Muscle layer of colon (tissue), 2 donors: Measurements from ENCODE around the gene FANCM.

Experiments
- H3K27ac ChIP-seq: one replicate; pipeline ENCODE4 v1.7.0; 2013; ENCODE audit warnings: low read depth, mild to moderate bottlenecking, low read length, moderate library complexity
- H3K27me3 ChIP-seq, 2 donors: one replicate each; pipeline ENCODE4 v1.7.0; 2013; ENCODE audit warnings: low read length in 2 of 2, mild to moderate bottlenecking in 2 of 2; ENCODE audit not compliant: insufficient read depth in 2 of 2, control insufficient read depth in 1 of 2
- H3K36me3 ChIP-seq: one replicate; pipeline ENCODE4 v1.7.0; 2013; ENCODE audit warnings: mild to moderate bottlenecking, low read length; ENCODE audit not compliant: insufficient read depth
- H3K4me1 ChIP-seq: one replicate; pipeline ENCODE4 v1.7.0; 2013; ENCODE audit warnings: mild to moderate bottlenecking, low read length; ENCODE audit not compliant: insufficient read depth
- H3K4me3 ChIP-seq, 2 donors: one replicate each; pipeline ENCODE4 v1.7.0; 2013; ENCODE audit warnings: low read length in 2 of 2, low read depth in 1 of 2, mild to moderate bottlenecking in 1 of 2, moderate library complexity in 1 of 2
- H3K9ac ChIP-seq: one replicate; pipeline ENCODE4 v1.7.0; 2013; ENCODE audit warnings: low read length
- H3K9me3 ChIP-seq: one replicate; pipeline ENCODE4 v1.7.0; 2013; ENCODE audit warnings: mild to moderate bottlenecking, low read length
- donor health status: abdominal sarcoma.
- donor health status: Adenocarcinoma of cecum.

FANCM gene

DNA sequence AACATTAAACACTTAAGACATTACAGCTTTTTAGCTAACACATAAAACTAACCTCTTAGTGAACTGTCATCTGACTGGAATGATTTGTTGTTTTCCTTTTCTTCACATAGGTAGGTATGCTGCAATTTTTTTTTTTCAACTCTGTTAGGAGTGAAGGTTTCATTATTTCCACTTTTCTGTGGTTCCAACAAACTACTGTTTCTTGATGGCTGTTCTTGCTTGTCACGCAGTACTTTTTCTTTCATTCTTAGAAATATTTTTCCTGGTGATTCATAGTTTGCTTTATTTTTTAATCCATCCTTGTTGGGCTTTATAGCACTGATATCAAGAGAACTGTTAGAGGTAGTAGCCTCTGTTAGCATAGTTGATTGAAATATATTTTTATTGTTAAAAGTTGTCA is 111.0 kb downstream of the FANCM start:
- no peaks in the 10 kb centered on the region for H3K36me3 ChIP-seq
- H3K4me1 ChIP-seq = peaks cover under 1% of the 10 kb centered on the region

DNA sequence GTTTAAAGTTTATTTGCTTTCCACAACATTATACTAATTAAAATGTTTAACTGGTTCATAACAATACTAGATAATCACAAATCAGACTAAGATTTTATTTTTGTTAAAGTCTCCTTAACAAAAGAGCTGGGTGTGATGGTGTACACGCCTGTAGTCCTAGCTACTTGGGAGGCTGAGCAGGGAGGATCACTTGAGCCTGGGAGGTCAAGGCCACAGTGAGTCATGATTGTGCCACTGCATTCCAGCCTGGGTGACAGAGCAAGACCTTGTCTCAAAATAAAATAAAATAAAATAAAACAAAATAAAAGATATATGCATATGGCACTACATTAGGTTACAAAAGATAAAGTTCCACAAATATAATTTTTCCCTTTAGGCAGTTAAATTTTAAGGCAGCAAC is 111.7 kb downstream of the FANCM start:
- H3K9ac ChIP-seq = no peak overlapping the region
- no peaks in the 10 kb centered on the region for H3K9me3 ChIP-seq
- no peaks in the 10 kb centered on the region for H3K36me3 ChIP-seq
- H3K27me3 ChIP-seq = no peaks in the 10 kb centered on the region
- H3K4me1 ChIP-seq = peaks cover 4% of the 10 kb centered on the region
- no peak overlapping the region for H3K27ac ChIP-seq
- no peak overlapping the region for H3K4me3 ChIP-seq

More for the DNA sequence above, 111.0 kb downstream of the FANCM start:
- Histone ChIP-seq H3K27ac (no peak overlapping the region), H3K9me3 (no peaks in the 10 kb centered on the region), H3K27me3 (no peaks in the 10 kb centered on the region), H3K9ac (no peak overlapping the region), H3K4me3 (no peak overlapping the region)

DNA sequence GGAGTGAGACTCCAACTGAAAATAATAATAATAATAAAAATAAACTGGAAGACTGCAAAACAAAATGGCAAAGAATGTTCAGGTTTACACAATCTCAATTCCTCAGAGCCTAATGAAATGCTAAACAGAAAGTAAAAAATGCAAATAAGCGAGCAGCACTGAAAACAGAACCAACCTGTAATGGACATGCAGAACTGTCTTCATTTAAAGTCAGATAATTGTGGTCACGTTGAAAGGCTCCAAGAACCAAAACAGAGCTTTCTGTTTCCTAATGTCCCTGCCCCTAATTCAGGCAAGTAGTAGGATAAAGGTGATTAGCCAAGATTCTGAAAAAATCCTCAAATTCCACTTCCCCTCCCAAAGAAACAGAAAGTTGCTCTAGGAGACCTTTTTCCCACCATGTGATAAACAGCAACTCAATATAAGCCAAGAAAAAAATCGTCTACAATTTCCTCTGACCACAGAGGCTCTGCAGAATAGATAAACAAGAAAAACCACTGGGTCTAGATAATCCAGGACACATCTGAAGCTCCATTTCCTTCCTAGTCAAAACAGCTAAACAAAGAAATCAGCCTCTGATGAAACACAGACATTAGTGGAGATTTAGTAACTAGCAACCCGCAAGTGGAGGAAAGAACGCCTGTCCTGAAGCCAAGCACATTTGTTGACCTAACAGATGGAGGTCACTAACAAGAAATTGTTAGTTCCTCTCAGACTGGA is 114.3 kb downstream of the FANCM start:
- Histone ChIP-seq H3K4me3 (no peak overlapping the region), H3K36me3 (no peaks in the 10 kb centered on the region), H3K27ac (no peak overlapping the region), H3K9ac (no peak overlapping the region), H3K4me1 (peaks cover 4% of the 10 kb centered on the region), H3K27me3 (no peaks in the 10 kb centered on the region), H3K9me3 (no peaks in the 10 kb centered on the region)
